ENCODE measurements around the gene KCTD18. TPM values are rescaled to one million over a fixed set of nuclear protein-coding genes. Genes with fewer than 3 reads are reported as not detected.

Gene KCTD18
- total and polyA plus RNA-seq, 12 donors, result 5.9 to 83.2 (median 19.9) TPM

DNA sequence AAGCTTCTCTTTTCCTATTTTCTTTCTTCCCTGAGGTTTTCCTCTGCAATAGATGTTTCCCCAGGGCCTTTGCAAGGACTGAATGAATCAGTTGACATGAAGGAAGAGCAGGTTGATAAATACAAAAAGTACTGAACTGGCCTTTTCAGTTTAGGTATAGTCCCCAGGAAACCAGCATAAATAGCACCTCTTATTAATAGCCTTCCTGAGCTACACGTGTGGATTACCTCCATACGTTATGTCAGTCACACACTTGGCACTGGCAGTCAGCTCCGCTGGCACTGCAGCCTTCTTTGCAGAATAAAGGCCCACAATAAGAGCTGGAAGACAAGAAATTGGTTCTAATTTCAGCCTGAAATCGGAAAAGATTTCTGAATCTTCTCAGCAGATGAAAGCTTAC, 60.7 kb downstream of the KCTD18 start:
- 81 to 88% (median 87%) methylated on average over 4 of the region's 4 CpGs for WGBS, 4 donors
- TF ChIP-seq, protein P1, sequence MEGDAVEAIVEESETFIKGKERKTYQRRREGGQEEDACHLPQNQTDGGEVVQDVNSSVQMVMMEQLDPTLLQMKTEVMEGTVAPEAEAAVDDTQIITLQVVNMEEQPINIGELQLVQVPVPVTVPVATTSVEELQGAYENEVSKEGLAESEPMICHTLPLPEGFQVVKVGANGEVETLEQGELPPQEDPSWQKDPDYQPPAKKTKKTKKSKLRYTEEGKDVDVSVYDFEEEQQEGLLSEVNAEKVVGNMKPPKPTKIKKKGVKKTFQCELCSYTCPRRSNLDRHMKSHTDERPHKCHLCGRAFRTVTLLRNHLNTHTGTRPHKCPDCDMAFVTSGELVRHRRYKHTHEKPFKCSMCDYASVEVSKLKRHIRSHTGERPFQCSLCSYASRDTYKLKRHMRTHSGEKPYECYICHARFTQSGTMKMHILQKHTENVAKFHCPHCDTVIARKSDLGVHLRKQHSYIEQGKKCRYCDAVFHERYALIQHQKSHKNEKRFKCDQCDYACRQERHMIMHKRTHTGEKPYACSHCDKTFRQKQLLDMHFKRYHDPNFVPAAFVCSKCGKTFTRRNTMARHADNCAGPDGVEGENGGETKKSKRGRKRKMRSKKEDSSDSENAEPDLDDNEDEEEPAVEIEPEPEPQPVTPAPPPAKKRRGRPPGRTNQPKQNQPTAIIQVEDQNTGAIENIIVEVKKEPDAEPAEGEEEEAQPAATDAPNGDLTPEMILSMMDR (IDR thresholded peaks at IDR 0.05), result no peak
- TF ChIP-seq POLR2A (IDR thresholded peaks at IDR 0.05), result no peak

GRCh38 chr2:200448455-200448854, 61.4 kb downstream of the KCTD18 start:
- Histone ChIP-seq H3K27ac (no peak overlapping the region), H3K4me3 (no peak overlapping the region), H3K4me1 (replicated peaks in 1 of 2) (no peaks in the 10 kb centered on the region), H3K9me3 (replicated peaks in 1 of 3) (no peaks in the 10 kb centered on the region), H3K27me3 (no peaks in the 10 kb centered on the region), H3K36me3 (replicated peaks in 1 of 2) (no peaks in the 10 kb centered on the region)
- TF ChIP-seq POLR2A (IDR thresholded peaks at IDR 0.05), result no peak
- TF ChIP-seq, protein P1 (IDR thresholded peaks at IDR 0.05), result no peak
- intact Hi-C loops (cut with DNase I), result no loop called here
- no peak for DNase-seq

More for the DNA sequence above, 60.7 kb downstream of the KCTD18 start:
- Histone ChIP-seq H3K27me3 (no peaks in the 10 kb centered on the region), H3K9me3 (replicated peaks in 1 of 3) (no peaks in the 10 kb centered on the region), H3K27ac (no peak overlapping the region), H3K4me3 (no peak overlapping the region), H3K4me1 (replicated peaks in 1 of 2) (no peaks in the 10 kb centered on the region), H3K36me3 (replicated peaks in 1 of 2) (no peaks in the 10 kb centered on the region)
- intact Hi-C loops (cut with DNase I), result no loop called here
- DNase-seq, result no peak

- H3K36me3 ChIP-seq (replicated peaks in 1 of 2), result no peaks in the 10 kb centered on the region
- no peaks in the 10 kb centered on the region for H3K27me3 ChIP-seq
- WGBS, 4 donors, result 92 to 93% (median 93%) methylated on average over 4 of the region's 4 CpGs
- H3K4me3 ChIP-seq, result no peak overlapping the region
- no peaks in the 10 kb centered on the region for H3K4me1 ChIP-seq (replicated peaks in 1 of 2)
- no peak for TF ChIP-seq POLR2A (IDR thresholded peaks at IDR 0.05)
- TF ChIP-seq, protein P1 (IDR thresholded peaks at IDR 0.05), result no peak
- DNase-seq, result no peak
- H3K9me3 ChIP-seq (replicated peaks in 1 of 3), result no peaks in the 10 kb centered on the region
- H3K27ac ChIP-seq, result no peak overlapping the region
- intact Hi-C loops (cut with DNase I), result no loop called here
Observed at GRCh38 chr2:200447139-200447855, 62.6 kb downstream of the KCTD18 start.

DNA sequence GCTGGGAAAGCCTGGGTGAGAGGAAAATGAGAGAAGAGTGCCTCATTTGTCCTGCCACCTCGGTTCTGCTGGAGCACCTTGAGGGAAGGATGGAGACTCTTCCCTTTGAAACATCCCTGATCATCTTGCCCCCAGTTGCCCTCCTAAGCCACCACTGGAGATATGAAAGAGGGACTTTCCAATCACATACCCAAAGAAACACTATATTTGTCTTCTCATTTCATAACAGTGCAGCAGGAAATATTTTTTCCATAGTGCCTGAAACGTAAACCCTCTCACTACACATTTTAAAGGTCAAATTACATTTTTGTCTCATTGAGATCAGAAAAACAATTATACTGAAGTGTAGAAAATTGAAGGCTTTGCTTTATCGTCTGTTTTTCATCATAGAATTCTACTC, 63.3 kb downstream of the KCTD18 start:
- intact Hi-C loops (cut with DNase I), result no loop called here
- DNase-seq, result no peak
- Histone ChIP-seq H3K36me3 (replicated peaks in 1 of 2) (no peaks in the 10 kb centered on the region), H3K27me3 (no peaks in the 10 kb centered on the region), H3K4me3 (no peak overlapping the region), H3K27ac (no peak overlapping the region), H3K9me3 (replicated peaks in 1 of 3) (no peaks in the 10 kb centered on the region), H3K4me1 (replicated peaks in 1 of 2) (no peaks in the 10 kb centered on the region)
- WGBS, 4 donors, result 91 to 96% (median 94%) methylated on average over 3 of the region's 3 CpGs
- TF ChIP-seq, protein P1 (IDR thresholded peaks at IDR 0.05), result no peak
- no peak for TF ChIP-seq POLR2A (IDR thresholded peaks at IDR 0.05)

All from adrenal gland (tissue), 12 donors.